ENCODE results near the gene RGS21.

DNA sequence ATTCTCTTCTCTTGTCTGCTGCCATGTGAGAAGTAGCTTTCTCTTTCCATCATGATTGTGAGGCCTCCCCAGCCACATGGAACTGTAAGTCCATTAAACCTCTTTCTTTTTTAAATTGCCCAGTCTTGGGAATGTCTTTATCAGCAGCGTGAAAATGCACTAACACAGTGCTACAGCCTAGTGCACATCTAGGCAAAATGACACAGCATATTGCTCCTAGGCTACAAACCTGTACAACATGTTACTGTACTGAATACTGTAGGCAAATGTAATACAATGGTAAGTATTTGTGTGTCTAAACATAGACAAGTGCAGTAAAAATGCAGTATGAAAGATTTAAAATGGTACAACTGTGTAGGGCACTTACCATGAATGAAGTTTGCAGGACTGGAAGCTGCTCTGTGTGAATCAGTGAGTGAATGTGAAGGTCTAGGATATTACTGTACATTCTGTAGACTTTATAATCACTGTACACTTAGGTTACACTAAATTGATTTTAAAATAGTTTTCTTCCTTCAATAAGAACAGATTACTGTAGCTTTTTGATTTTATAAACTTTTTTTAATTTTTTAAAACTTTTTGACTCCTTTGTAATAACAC is 69.4 kb downstream of the RGS21 start:
- no peak for TF ChIP-seq POLR2AphosphoS5 (IDR thresholded peaks at IDR 0.05)
- TF ChIP-seq, protein P1, sequence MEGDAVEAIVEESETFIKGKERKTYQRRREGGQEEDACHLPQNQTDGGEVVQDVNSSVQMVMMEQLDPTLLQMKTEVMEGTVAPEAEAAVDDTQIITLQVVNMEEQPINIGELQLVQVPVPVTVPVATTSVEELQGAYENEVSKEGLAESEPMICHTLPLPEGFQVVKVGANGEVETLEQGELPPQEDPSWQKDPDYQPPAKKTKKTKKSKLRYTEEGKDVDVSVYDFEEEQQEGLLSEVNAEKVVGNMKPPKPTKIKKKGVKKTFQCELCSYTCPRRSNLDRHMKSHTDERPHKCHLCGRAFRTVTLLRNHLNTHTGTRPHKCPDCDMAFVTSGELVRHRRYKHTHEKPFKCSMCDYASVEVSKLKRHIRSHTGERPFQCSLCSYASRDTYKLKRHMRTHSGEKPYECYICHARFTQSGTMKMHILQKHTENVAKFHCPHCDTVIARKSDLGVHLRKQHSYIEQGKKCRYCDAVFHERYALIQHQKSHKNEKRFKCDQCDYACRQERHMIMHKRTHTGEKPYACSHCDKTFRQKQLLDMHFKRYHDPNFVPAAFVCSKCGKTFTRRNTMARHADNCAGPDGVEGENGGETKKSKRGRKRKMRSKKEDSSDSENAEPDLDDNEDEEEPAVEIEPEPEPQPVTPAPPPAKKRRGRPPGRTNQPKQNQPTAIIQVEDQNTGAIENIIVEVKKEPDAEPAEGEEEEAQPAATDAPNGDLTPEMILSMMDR (IDR thresholded peaks at IDR 0.05), result no peak
- TF ChIP-seq EP300 (IDR thresholded peaks at IDR 0.05), result no peak
- TF ChIP-seq POLR2A (IDR thresholded peaks at IDR 0.05), result no peak

Measured in suprapubic skin (tissue), 4 donors.